GM12891 (cell line): ENCODE data around the gene POPDC2.

Experiments used
- POLR2A ChIP-seq: IDR thresholded peaks from 2 replicates; pipeline ENCODE4 v1.6.1; 2011; ENCODE audit warnings: low read depth, low read length, control low read depth
- POLR2AphosphoS5 ChIP-seq: IDR thresholded peaks from 2 replicates; pipeline ENCODE4 v1.6.1; 2011; ENCODE audit warnings: low read depth, low read length, control low read depth
- SPI1 ChIP-seq: IDR thresholded peaks from 2 replicates; pipeline ENCODE4 v1.6.1; 2011; ENCODE audit warnings: low read depth, low read length, control low read depth
- TAF1 ChIP-seq: IDR thresholded peaks from 2 replicates; pipeline ENCODE4 v1.6.1; 2011; ENCODE audit warnings: low read depth, low read length, control low read depth

- TF ChIP-seq POLR2A: no peak
- no peak for TF ChIP-seq TAF1
- TF ChIP-seq POLR2AphosphoS5: no peak
- no peak for TF ChIP-seq SPI1
Observed at GRCh38 chr3:119609301-119609700, 51.1 kb downstream of the POPDC2 start.
